RCC 7860 (cell line): Measurements from ENCODE around the gene ANKRD13A.
"Not testable (repeated sequence)": the region's sequence is repeated elsewhere in the genome, so short reads cannot be mapped to it uniquely, and the experiment has no call there.

Experiments
- DNase-seq: peaks from one replicate; pipeline ENCODE4 v3.0.0-alpha.2; 2015; ENCODE audit warnings: low spot score
- FAIRE-seq: peaks from 2 replicates; lab custom pipeline; 2012; peaks lifted over from hg19 to GRCh38; lab: Jason Lieb, UNC

ANKRD13A gene

DNA sequence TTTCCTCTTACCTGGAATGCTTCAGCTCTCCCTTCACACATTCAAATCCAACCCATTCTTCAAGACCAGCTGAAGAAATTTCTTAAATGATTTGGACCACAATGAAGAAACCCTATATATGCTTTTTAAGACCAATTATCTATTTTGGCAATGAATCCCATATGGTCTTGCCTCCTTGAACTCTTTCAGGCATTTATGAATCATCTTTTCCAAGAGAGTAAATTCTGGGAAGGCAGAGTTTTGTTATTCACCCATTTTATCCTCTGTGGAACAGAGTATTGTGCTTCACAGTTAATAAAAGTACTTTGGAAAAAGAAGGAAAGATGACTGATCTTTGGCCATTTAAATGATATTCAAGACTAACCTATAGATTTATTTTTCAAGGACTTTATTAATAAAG, 17.0 kb upstream of the ANKRD13A start:
- no peak for DNase-seq
- no peak for FAIRE-seq

GRCh38 chr12:109983432-109984142, 15.6 kb upstream of the ANKRD13A start:
- FAIRE-seq (no peak), DNase-seq (no peak)

DNA sequence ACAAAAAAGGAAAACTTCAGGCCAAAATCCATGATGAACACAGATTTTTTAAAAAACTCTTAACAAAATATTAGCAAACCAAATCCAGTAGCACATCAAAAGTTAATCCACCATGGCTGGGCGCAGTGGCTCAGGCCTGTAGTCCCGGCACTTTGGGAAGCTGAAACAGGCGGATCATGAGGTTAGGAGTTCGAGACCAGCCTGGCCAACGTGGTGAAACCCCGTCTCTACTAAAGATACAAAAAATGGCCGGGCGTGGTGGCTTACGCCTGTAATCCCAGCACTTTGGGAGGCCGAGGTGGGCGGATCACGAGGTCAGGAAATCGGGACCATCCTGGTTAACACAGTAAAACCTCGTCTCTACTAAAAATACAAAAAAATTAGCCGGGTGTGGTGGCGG, 13.0 kb upstream of the ANKRD13A start:
- FAIRE-seq, DNase-seq: not testable (repeated sequence)

- FAIRE-seq: no peak
Observed at GRCh38 chr12:109987615-109988014, 11.6 kb upstream of the ANKRD13A start.

GRCh38 chr12:109988274-109988673, 11.0 kb upstream of the ANKRD13A start:
- no peak for FAIRE-seq
- DNase-seq: no peak

More at GRCh38 chr12:109987615-109988014, 11.6 kb upstream of the ANKRD13A start:
- no peak for DNase-seq

- FAIRE-seq: no peak
- no peak for DNase-seq
Observed at GRCh38 chr12:109988903-109989302, 10.3 kb upstream of the ANKRD13A start.

- DNase-seq (no peak), FAIRE-seq (no peak)
Observed at GRCh38 chr12:109989380-109989779, 9.8 kb upstream of the ANKRD13A start.

DNA sequence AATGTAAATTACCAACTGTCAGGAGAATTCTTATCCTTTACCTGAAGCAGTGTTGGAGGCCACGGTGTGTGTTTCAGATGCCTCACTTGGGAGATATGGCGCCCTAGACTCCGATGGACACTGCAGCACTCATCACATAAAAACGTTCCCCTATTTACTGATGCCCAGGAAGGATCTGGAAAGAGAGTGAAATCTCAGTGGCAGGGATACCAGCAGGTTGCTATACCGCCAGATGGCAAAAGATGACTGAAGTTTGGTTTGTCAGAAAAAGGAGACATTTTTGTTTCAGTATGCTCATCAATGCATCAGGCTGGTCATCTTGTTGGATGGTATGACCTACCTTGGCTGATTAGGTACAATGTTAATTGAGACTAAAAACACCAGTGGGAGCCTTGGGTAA, 7.6 kb upstream of the ANKRD13A start:
- FAIRE-seq (no peak), DNase-seq (no peak)

- DNase-seq: no peak
- FAIRE-seq: no peak
Observed at GRCh38 chr12:109993091-109993490, 6.1 kb upstream of the ANKRD13A start.

DNA sequence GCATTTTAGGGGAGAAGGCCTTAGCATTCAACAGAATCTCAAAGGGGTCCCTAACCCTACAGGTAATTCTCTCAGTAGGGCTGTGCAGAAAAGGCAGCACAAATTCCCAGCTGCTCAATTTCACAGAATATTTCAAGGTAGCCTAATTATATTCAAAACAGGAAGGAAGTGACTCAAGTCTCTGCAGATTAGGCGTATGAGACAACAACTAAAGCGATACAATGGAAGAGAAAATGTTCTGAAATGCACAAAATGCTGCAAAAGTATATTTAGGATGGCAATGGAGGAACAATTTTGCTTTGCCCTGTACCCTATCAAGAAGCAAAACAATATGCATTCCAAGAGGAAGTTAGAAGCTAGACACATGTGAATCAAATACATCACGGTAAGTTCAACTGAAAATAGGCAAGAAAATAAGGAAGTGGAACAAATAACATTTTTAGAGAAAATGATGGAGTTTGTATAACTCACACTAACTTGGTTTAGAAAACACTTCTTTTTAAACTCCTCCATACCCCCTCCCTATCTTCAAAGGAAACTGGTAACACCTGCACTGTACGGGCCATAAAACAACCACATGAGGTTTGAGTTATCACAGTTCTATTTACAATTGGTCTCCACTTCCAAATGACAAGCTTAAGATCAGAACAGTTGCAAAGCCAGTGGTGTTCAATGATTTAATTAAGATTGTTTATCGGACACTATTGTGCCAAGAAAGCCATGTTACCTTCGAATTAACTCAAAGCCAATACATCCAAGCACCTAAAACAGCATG, 4.6 kb upstream of the ANKRD13A start:
- DNase-seq: no peak
- no peak for FAIRE-seq

DNA sequence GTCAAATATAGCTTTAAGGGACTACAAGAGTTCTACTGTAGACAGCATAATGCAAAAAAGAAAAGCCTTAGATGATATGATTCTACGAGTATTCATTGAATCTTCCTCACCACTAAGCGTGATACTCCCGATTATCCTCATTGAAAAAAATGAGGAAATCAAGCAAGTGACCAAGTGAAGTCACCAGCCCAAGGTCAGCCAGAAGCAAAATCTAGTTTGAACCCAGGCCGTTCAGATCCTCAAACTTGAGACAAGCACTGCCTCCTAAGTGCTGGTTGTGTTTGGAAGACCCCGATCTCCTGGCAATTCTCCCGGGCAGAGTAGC, 3.9 kb upstream of the ANKRD13A start:
- DNase-seq: no peak
- FAIRE-seq: no peak

DNA sequence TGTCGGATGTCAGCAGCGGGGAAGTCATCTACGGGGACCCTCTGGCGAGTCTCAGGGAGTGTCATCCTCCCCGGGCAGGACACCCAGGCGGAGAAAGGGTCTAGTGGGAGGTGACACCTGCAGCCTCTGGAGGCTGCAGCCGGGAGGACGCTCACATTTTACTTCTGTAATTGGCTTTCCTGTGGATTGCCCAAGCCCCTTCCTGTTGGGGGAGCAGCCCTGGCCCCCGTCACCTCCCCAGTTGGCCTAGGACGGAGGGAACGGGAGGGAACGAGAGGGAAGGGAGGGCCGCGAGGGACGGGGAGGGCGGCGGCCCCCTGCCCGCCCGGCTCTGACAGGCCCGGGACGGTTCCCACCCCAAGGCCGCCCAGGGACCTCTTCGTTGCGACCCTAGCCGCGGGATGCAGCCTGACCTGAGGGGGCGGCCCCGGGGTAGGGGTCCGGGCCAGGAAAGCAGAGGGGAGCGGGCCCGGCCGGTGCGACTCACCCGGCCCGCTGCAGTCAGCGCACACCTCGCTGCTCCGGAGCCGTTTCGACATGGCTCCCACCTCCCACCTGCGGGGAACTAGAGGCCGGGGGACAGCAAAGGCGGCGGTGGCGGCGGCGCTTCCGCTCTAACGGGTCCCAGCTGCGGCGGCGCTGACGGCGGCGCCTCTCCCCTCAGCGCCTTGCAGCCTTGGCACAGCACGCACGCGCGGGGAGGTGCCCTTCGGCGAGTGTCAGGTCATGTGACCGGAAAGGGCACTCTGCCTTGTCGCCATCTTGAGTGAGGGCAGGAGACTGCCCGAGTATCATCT, 3.3 kb upstream of the ANKRD13A start, which contains the start of gene GIT2:
Gene GIT2, minus strand, starts transcription at position 683 of the 797 bp plus-strand sequence. Its CDS starts 144 bp downstream, at position 539.
- no peak for FAIRE-seq
- peak; percentile 74 for DNase-seq

DNA sequence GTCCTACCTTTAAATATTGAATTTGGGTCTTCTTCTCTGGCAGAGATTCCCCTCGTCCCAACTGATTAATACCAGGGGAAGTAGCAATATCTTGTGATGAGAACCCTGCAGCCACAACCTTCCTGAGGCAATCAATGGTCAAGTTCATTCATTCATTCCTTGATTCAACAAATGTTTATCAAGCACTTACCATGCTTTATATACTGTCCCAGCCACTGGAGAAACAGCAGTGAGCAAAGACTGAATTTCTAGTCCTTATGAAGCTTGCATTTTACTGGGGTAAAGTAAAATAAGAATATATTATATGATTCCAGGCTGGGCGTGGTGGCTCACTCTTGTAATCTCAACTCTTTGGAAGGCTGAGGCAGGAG, 2.8 kb upstream of the ANKRD13A start:
- FAIRE-seq: no peak
- DNase-seq: no peak

DNA sequence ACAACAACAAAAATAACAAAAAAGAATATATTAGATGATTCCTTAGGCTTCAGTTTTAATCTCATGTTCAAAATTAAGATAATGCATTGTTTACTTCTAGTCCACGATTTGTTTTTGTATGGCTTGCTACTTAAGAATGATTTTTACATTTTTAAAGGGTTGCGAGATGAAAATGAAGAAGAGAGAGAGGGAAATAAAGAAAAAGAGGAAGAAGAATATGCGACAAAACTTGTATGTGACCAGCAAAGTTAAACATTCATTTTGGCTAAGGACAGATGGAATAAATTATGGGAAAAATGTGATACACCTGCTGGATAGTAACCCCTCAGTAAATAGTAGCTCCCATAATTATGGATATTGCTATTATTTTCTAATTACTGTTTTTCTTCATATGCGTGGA, 1.8 kb upstream of the ANKRD13A start:
- FAIRE-seq: no peak
- no peak for DNase-seq

- DNase-seq: no peak
- FAIRE-seq: no peak
Observed at GRCh38 chr12:109998241-109998903, 858 bp upstream of the ANKRD13A start.

GRCh38 chr12:109999649-109999971, 380 bp downstream of the ANKRD13A start:
- no peak for DNase-seq
- no peak for FAIRE-seq

DNA sequence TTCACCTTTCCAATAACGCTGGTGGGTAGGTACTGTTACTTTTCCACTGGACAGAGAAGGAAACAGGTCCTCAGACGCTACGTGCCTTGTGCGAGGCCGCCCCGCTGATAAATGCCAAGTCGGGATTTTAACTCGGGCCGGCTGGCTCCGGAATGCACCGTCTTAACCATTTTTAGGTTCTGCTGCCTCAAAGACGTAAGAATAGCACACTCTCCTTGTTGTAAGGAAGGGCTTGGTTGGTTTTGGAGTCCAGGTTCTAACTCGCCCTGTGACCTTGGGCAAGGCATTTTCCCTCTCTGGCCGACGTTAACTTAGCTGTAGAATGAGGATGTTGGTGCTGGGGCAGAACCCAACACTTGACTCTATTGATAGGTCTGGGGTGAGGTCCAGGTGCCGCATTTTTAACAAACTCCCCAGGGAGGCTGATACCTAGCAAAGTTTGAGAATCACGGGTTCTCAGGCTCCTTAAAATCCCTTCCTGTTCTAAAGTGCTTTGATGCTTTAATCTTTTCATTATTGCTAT, 814 bp downstream of the ANKRD13A start:
- DNase-seq (no peak), FAIRE-seq (no peak)

- FAIRE-seq (peak; percentile 48), DNase-seq (peak; percentile 84)
Observed at GRCh38 chr12:110001596-110001995, 2.4 kb downstream of the ANKRD13A start.

DNA sequence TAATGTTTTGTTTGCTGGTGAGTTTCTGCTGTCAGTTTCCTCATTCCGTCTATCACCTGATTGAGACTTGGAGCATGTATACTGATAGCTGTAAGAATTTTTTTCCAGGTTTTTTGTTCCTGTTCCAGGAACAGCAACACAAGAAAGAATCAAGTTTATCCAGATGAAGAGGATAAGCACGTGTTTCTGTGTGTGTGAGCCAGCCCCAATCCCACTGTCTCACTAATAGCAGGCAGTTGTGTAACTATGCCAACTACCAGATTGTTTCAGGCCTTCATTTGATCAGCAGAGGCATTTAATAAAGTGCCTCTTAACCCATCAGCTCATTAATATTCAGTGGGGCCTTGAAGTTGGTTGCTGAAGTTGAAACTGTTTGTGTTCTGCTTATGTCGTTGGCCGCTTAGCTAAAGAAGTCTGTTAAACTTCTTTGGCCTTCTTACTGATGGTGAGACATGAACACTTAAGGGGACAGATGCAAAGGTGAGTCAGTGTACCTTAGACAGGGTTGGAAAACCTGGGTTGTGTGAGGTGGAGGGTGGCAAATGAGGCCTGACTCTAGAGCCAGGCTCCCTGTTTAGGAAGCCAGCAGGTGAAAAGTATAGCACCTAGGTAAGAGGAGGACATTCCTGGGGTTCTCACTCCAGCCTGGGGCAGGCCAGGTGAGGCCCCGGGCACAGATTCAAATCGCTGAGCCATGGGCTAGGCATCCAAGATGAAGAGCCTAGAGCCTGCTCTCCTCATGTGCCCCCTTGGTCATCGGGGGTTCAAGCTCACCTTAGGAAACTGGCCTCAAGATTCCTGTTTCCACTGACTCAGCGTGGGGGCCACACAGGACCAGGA, 3.7 kb downstream of the ANKRD13A start:
- FAIRE-seq: no peak
- no peak for DNase-seq

DNA sequence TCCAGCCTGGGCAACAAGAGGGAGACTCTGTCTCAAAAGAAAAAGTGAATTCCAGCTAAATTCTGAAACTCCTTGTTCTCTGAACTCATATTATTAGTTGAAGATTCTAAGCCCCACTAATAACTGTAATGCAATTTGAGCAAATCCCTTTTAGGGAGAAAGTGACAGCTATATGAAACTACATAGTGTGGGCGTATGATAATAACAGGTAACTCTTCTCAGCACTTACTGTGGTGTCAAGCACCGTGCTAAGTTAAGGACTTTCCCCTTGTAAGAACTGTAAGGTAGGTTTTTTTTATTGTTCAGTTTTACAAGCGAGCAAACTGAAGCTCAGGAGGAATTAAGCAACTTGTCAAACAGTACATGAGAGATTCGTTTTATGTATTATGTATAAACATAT, 5.4 kb downstream of the ANKRD13A start:
- FAIRE-seq: no peak
- DNase-seq: no peak
